ENCODE results near the gene TIAM1.

DNA sequence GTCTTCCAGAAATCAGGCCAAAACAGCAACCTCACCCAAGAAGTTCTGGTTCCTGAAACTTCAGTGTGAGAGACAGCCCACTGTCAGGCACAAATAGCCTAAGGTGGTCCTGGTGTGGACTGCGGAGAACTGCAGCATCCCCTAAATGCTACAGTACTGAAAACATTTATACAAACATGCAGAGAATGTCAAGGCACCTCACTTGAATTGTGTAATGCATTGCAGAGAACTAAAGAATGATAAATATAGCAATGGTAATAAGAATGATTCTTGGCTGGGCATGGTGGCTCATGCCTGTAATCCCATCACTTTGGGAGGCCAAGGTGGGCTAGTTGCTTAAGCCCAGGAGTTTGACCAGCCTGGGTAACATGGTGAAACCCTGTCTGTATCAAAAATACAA lies 138.6 kb downstream of the TIAM1 start:
- TF ChIP-seq, protein P1, sequence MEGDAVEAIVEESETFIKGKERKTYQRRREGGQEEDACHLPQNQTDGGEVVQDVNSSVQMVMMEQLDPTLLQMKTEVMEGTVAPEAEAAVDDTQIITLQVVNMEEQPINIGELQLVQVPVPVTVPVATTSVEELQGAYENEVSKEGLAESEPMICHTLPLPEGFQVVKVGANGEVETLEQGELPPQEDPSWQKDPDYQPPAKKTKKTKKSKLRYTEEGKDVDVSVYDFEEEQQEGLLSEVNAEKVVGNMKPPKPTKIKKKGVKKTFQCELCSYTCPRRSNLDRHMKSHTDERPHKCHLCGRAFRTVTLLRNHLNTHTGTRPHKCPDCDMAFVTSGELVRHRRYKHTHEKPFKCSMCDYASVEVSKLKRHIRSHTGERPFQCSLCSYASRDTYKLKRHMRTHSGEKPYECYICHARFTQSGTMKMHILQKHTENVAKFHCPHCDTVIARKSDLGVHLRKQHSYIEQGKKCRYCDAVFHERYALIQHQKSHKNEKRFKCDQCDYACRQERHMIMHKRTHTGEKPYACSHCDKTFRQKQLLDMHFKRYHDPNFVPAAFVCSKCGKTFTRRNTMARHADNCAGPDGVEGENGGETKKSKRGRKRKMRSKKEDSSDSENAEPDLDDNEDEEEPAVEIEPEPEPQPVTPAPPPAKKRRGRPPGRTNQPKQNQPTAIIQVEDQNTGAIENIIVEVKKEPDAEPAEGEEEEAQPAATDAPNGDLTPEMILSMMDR (IDR thresholded peaks at IDR 0.05; ENCODE audit: insufficient read depth, low read depth, low read length): no peak
- TF ChIP-seq EZH2 (IDR thresholded peaks at IDR 0.05; ENCODE audit: insufficient read depth, low read length): no peak
